ENCODE measurements around the gene KRTAP2-2. TPM values are rescaled to one million over a fixed set of nuclear protein-coding genes. Genes with fewer than 3 reads are reported as not detected.
"Not testable (repeated sequence)": the region's sequence is repeated elsewhere in the genome, so short reads cannot be mapped to it uniquely, and the experiment has no call there.

KRTAP2-2 gene
- total RNA-seq, 1 donor from 2014 or later: not detected

- ATAC-seq (ENCODE audit: low read depth) (no peak), DNase-seq (no peak)
- Mint-ChIP-seq H3K4me1 (no peaks in the 10 kb centered on the region), H3K27ac (no peak within 1 kb of the TSS), H3K27me3 (peaks cover 38% of the 10 kb centered on the region), H3K4me3 (no peak within 1 kb of the TSS), H3K9me3 (peaks cover 7% of the 10 kb centered on the region), H3K36me3 (ENCODE audit: low read depth) (no peaks in the 10 kb centered on the region)
- ChIA-PET CTCF (no interaction called here), POLR2A (no interaction called here)
- intact Hi-C loops (cut with micrococcal nuclease): no loop called here
- TF ChIP-seq CTCF (IDR thresholded peaks at IDR 0.05): no peak
Measured at GRCh38 chr17:41060052-41060604, 5.1 kb upstream of the KRTAP2-2 start, which contains the start of gene KRTAP2-3. Gene KRTAP2-3, minus strand, starts transcription at chr17:41060114. Its CDS starts 64 bp downstream, at chr17:41060050.

GRCh38 chr17:41059276-41060051, 4.4 kb upstream of the KRTAP2-2 start:
- H3K27me3 Mint-ChIP-seq: peaks cover 40% of the 10 kb centered on the region
- DNase-seq; H3K4me1 Mint-ChIP-seq; intact Hi-C loops (cut with micrococcal nuclease); POLR2A ChIA-PET; H3K9me3 Mint-ChIP-seq; H3K27ac Mint-ChIP-seq; ATAC-seq (ENCODE audit: low read depth); H3K4me3 Mint-ChIP-seq; H3K36me3 Mint-ChIP-seq (ENCODE audit: low read depth): not testable (repeated sequence)
- CTCF ChIA-PET: interaction anchor here (0.6 kb wide), 1 partner anchor 1982 kb away, joined by 3 read pairs; no protein-coding TSS in a partner anchor

- no peaks in the 10 kb centered on the region for H3K36me3 Mint-ChIP-seq (ENCODE audit: low read depth)
- intact Hi-C loops (cut with micrococcal nuclease): no loop called here
- ATAC-seq (ENCODE audit: low read depth) (no peak), DNase-seq (no peak)
- ChIA-PET POLR2A (no interaction called here), CTCF (interaction anchor here (0.6 kb wide), 1 partner anchor 1981 kb away, joined by 3 read pairs; no protein-coding TSS in a partner anchor)
- no peaks in the 10 kb centered on the region for H3K4me1 Mint-ChIP-seq
- no peak overlapping the region for H3K4me3 Mint-ChIP-seq
- H3K9me3 Mint-ChIP-seq: peaks cover 7% of the 10 kb centered on the region
- peaks cover 43% of the 10 kb centered on the region for H3K27me3 Mint-ChIP-seq
- no peak for TF ChIP-seq CTCF (IDR thresholded peaks at IDR 0.05)
- H3K27ac Mint-ChIP-seq: no peak overlapping the region
Measured at GRCh38 chr17:41058741-41059140, 3.7 kb upstream of the KRTAP2-2 start.

GRCh38 chr17:41057547-41057946, 2.5 kb upstream of the KRTAP2-2 start:
- Mint-ChIP-seq H3K4me1 (no peaks in the 10 kb centered on the region), H3K36me3 (ENCODE audit: low read depth) (no peaks in the 10 kb centered on the region), H3K27ac (no peak overlapping the region), H3K4me3 (no peak overlapping the region), H3K9me3 (peaks cover 11% of the 10 kb centered on the region), H3K27me3 (peaks cover 47% of the 10 kb centered on the region)
- intact Hi-C loops (cut with micrococcal nuclease): no loop called here
- CTCF ChIA-PET: no interaction called here
- no peak for DNase-seq
- POLR2A ChIA-PET: no interaction called here
- no peak for ATAC-seq (ENCODE audit: low read depth)
- TF ChIP-seq CTCF (IDR thresholded peaks at IDR 0.05): no peak

- H3K4me1 Mint-ChIP-seq; POLR2A ChIA-PET; H3K36me3 Mint-ChIP-seq (ENCODE audit: low read depth); CTCF ChIA-PET; DNase-seq; intact Hi-C loops (cut with micrococcal nuclease); ATAC-seq (ENCODE audit: low read depth); H3K4me3 Mint-ChIP-seq; H3K27ac Mint-ChIP-seq: not testable (repeated sequence)
- peaks cover 11% of the 10 kb centered on the region for H3K9me3 Mint-ChIP-seq
- H3K27me3 Mint-ChIP-seq: peaks cover 38% of the 10 kb centered on the region
Measured at GRCh38 chr17:41054556-41054955, 474 bp downstream of the KRTAP2-2 start.

- H3K36me3 Mint-ChIP-seq (ENCODE audit: low read depth): no peaks in the 10 kb centered on the region
- intact Hi-C loops (cut with micrococcal nuclease): no loop called here
- H3K27ac Mint-ChIP-seq: no peak overlapping the region
- no peaks in the 10 kb centered on the region for H3K4me1 Mint-ChIP-seq
- peaks cover 11% of the 10 kb centered on the region for H3K9me3 Mint-ChIP-seq
- peaks cover 34% of the 10 kb centered on the region for H3K27me3 Mint-ChIP-seq
- CTCF ChIA-PET: no interaction called here
- no peak for ATAC-seq (ENCODE audit: low read depth)
- H3K4me3 Mint-ChIP-seq: no peak overlapping the region
- POLR2A ChIA-PET: no interaction called here
- no peak for TF ChIP-seq CTCF (IDR thresholded peaks at IDR 0.05)
- DNase-seq: no peak
Measured at GRCh38 chr17:41054025-41054424, 1.0 kb downstream of the KRTAP2-2 start.

All from activated B cell treated with CpG ODN at 0.5 μM for 24 hours (primary cell).